Uterine smooth muscle cell (primary cell): ENCODE measurements around the gene DIRAS1. TPM values are rescaled to one million over a fixed set of nuclear protein-coding genes. Genes with fewer than 3 reads are reported as not detected.

Experiments
- total RNA-seq: library from RNA; depleted of rRNA; stranded (reverse); fragments of >200 nt; gene quantifications from 2 replicates; pipeline ENCODE4 v1.2.3, GENCODE V29; 2014

The DIRAS1 gene
- 1.9 and 4.2 TPM in 2 replicates for total RNA-seq

GRCh38 chr19:2720777-2721569, at the start of gene DIRAS1:
Gene DIRAS1, minus strand, starts transcription at chr19:2721372. Its CDS starts 3,566 bp downstream, at chr19:2717806.

DNA sequence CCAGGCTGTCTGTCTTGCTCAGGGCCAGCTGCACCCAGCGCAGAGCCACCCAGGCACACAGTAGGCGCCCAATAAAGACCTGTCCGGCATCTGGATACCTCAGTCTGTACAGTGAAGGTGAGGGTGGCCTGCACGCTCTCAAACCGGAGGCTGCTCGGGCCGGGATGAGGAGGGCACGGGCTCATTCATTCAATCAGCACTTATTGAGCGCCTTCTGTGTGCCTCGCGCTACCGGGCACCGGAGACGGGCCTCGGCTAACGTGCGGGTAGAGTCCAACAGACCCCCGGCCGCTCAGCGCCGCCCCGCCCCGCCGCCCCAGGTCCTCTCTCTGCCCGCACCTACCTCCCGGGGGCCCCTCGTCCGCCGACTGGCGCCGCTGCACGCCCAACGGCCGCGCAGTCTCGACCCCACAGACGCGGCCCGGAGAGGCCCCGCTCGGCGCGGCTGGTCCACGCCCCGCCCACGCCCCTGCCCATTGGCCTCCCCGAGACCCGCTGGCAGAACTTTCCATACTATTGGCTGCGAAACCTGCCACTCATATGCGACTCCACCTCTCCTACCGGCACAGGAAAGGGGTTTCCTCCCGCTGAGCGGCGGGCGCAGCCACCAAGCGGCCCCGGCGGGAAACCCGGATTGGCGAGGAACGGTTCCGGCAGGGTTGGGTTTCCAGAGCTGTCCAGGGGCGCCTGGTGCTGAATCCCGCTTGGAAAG, 18.6 kb upstream of the DIRAS1 start, which contains the start of gene SLC39A3:
Gene SLC39A3, minus strand, starts transcription at position 416 of the 712 bp plus-strand sequence. CDS start 2,760 bp downstream, outside the sequence.

GRCh38 chr19:2702170-2703076, 18.7 kb downstream of the DIRAS1 start, which contains the start of gene GNG7:
Gene GNG7, minus strand, starts transcription at chr19:2702694. Its CDS starts 182,006 bp downstream, at chr19:2520688.

Other genes with a start within 250 kb of the DIRAS1 start
- gene GADD45B, start 245.2 kb downstream of the DIRAS1 start, total RNA-seq: 22.2 and 31.1 TPM in 2 replicates
- under 0.01 and 0.37 TPM in 2 replicates for gene GNG7, start 18.7 kb downstream of the DIRAS1 start, total RNA-seq
- 28.1 and 30.7 TPM in 2 replicates for gene SLC39A3, start 18.6 kb upstream of the DIRAS1 start, total RNA-seq
- gene SGTA, start 61.9 kb upstream of the DIRAS1 start, total RNA-seq: 29.7 and 38.3 TPM in 2 replicates
- 101 and 173 TPM in 2 replicates for gene THOP1, start 64.1 kb upstream of the DIRAS1 start, total RNA-seq
- 1.9 and 3.6 TPM in 2 replicates for gene ZNF554, start 98.5 kb upstream of the DIRAS1 start, total RNA-seq
- gene ZNF555, start 120.1 kb upstream of the DIRAS1 start, total RNA-seq: 5.9 and 12.1 TPM in 2 replicates
- gene ZNF556, start 146.0 kb upstream of the DIRAS1 start, total RNA-seq: 0.12 and 0.22 TPM in 2 replicates
- 4.0 and 4.6 TPM in 2 replicates for gene ZNF57, start 179.6 kb upstream of the DIRAS1 start, total RNA-seq
- gene ZNF77, start 223.6 kb upstream of the DIRAS1 start, total RNA-seq: 4.7 and 5.4 TPM in 2 replicates